GM13976 (cell line): ENCODE data around the gene TNP2.

Experiments used
- DNase-seq: peaks from one replicate; pipeline ENCODE4 v3.0.0; 2012; ENCODE audit warnings: low spot score
- CTCF ChIP-seq: IDR thresholded peaks from 2 replicates; pipeline ENCODE4 v1.5.1; 2012; ENCODE audit warnings: borderline replicate concordance, mild to moderate bottlenecking; ENCODE audit not compliant: insufficient read depth; ENCODE audit errors: extremely low read depth, missing control alignments, control extremely low read depth
- in situ Hi-C: fragments of 300-500 bp; cut with MboI; formaldehyde crosslinking; loops from one replicate; pipeline ENCODE4 v1.12.0; 2022; ENCODE audit warnings: low sequenced_read_pairs, mixed read lengths, inconsistent platforms; ENCODE audit not compliant: unreplicated experiment

The TNP2 gene

GRCh38 chr16:11238272-11239202 is 30.6 kb downstream of the TNP2 start:
- no peak for DNase-seq
- no peak for TF ChIP-seq CTCF
- in situ Hi-C loops: no loop called here

- in situ Hi-C loops: no loop called here
- TF ChIP-seq CTCF: no peak
- no peak for DNase-seq
Measured at GRCh38 chr16:11236461-11237254, 32.5 kb downstream of the TNP2 start.

- in situ Hi-C loops: no loop called here
- DNase-seq: no peak
- no peak for TF ChIP-seq CTCF
Measured at GRCh38 chr16:11235703-11235991, 33.5 kb downstream of the TNP2 start.

- TF ChIP-seq CTCF: no peak
- DNase-seq: no peak
- in situ Hi-C loops: no loop called here
Measured at GRCh38 chr16:11234884-11235702, 34.0 kb downstream of the TNP2 start.

- no peak for TF ChIP-seq CTCF
- in situ Hi-C loops: no loop called here
- no peak for DNase-seq
Measured at GRCh38 chr16:11233727-11234376, 35.3 kb downstream of the TNP2 start.
